ENCODE results near the gene NDUFAF2.
"Not testable (repeated sequence)": the region's sequence is repeated elsewhere in the genome, so short reads cannot be mapped to it uniquely, and the experiment has no call there.

NDUFAF2 gene

GRCh38 chr5:61050292-61050691 is 105.3 kb downstream of the NDUFAF2 start:
- no peak for DNase-seq (ENCODE audit: low read depth, low spot score)

DNA sequence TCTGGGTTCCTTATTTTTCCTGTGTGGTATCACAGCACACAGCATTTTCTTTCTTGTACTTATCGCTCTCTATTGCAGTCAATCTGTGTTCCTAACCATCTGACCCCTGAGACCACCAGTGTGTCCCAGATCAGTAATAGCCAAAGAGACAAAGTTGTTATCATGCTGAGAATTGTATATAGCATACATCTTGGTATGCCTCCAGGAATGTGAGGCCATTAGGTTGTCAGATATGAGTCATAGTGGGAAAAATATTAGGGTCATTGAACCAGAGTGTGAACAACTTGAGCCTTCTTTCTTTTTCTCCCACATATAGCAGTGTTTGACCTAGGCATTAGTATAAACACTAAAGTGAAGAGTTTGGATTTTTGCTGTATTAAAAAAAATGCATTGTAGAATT is 106.3 kb downstream of the NDUFAF2 start:
- DNase-seq (ENCODE audit: low read depth, low spot score), result no peak

DNA sequence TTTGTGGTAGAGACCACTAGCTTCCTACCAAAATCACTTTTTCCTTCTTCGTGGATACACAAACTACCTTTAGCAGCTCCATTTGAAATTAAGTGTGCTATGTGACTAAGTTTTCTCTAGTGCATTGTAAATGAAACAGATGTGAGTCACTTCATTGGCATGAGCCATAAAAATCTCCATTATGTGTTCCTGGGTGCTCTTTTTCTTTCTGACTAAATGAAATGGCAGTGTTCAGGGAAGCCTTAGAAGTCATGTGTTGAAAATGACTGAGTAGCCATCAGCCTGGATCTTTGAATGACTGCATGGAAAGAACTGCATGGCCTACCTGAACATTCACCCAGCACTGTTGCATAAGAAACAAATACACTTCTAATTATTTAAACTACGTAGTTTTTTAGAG is 107.9 kb downstream of the NDUFAF2 start:
- DNase-seq (ENCODE audit: low read depth, low spot score), result no peak

DNA sequence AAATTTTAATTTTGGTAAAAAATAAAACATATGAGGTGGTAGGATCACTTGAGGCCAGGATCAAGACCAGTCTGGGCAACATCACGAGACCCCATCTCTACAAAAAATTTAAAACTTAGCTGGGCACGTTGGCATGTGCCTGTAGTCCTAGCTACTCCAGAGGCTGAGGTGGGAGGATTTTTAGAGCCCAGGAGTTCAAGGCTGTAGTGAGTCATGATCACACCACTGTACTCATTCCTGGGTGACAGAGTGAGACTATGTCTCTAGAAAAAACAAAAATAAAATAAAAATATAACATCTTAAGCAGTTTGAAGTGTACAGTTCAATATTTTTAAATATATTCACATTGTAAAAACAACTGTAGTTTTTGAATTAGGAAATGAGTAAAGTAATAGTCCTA is 108.9 kb downstream of the NDUFAF2 start:
- no peak for DNase-seq (ENCODE audit: low read depth, low spot score)

- no peak for DNase-seq (ENCODE audit: low read depth, low spot score)
These were observed 110.5 kb downstream of the NDUFAF2 start for GRCh38 chr5:61055434-61056006.

GRCh38 chr5:61059499-61059898 is 114.5 kb downstream of the NDUFAF2 start:
- DNase-seq (ENCODE audit: low read depth, low spot score), result no peak

GRCh38 chr5:61069150-61069549 is 124.1 kb downstream of the NDUFAF2 start:
- no peak for DNase-seq (ENCODE audit: low read depth, low spot score)

GRCh38 chr5:61071526-61071925 is 126.5 kb downstream of the NDUFAF2 start:
- DNase-seq (ENCODE audit: low read depth, low spot score), result no peak

- DNase-seq (ENCODE audit: low read depth, low spot score), result no peak
These were observed 131.6 kb downstream of the NDUFAF2 start for GRCh38 chr5:61076626-61077025.

DNA sequence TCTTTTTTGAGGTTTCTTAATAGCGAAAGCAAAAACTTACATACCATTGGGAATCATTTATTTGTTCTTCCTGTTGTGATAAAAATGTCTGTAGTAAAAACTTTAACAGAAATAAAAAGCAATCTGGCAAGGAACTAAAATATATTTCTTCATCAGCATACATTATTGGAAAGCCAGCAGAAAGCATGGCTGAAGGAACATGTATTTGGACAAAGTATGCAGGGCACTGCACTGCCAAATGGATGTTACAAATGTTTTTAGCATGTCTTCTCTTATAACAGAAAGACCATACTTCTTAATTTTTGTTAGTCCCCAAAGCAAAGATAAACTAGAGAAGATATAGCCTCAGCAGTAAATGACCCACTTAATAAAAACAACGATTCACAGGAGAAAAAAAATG is 136.7 kb downstream of the NDUFAF2 start:
- no peak for DNase-seq (ENCODE audit: low read depth, low spot score)

DNA sequence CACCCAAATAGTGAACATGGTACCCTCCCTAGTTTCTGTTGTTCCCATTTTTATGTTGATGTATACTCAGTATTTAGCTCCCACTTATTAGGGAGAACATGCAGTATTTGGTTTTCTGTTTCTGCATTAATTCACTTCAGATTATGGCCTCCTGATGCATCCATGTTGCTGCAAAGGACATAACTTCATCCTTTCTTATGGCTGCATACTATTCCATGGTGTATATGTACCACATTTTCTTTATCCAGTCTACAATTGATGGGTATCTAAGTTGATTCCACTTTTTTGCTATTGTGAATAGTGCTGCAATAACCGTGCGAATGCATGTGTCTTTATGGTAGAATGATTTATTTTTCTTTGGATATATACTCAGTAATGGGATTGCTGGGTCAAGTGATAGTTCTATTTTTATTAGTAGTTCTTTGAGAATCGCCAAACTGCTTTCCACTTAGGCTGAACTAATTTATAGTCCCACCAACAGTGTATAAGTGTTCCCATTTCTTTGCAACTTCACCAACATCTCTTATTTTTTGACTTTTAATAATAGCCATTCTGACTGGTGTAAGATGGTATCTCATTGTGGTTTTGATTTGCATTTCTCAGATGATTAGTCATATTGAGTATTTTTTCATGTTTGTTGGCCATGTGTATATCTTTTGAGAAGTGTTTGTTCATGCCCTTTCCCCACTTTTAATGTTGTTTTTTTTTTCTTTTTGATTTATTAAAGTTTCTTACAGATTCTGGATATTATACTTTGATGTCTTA is 137.7 kb downstream of the NDUFAF2 start:
- no peak for DNase-seq (ENCODE audit: low read depth, low spot score)

GRCh38 chr5:61084658-61085057 is 139.7 kb downstream of the NDUFAF2 start:
- no peak for DNase-seq (ENCODE audit: low read depth, low spot score)

DNA sequence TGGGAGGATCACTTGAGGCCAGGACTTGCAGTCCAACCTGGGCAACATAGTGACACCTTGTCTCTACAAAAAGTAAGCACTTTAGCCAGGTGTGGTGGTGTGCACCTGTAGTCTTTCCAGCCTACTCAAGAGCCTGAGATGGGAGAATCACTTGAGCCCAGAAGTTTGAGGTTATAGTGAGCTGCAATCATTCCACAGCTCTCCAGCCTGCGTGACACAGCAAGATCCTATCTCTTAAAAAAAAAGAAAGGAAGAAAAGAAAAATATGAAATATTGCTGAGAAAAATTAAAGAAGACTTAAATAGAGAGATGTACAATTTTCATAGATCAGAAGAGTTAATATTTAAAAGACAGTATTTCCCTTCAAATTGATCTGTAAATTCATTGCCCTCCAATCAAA is 140.9 kb downstream of the NDUFAF2 start:
- DNase-seq (ENCODE audit: low read depth, low spot score), result no peak

DNA sequence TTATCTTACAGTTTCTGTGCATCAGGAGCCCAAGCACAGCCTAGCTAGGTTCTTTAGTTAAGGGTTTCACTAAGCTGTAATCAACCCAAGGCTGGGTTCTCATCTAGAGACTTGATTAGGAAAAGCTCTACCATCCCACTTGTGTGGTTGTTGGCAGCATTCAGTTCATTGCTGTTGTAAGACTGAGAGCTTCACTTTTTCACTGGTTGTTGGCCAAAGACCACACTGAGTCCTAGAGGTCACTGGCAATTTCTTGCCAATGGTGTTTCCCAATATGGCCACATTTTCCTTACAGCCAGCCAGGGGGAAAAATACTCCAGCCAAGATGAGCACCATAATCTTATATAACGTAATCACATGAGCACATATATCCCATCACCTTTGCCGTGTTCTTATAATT is 142.9 kb downstream of the NDUFAF2 start:
- DNase-seq (ENCODE audit: low read depth, low spot score), result no peak

- DNase-seq (ENCODE audit: low read depth, low spot score), result no peak
These were observed 144.3 kb downstream of the NDUFAF2 start for GRCh38 chr5:61089351-61089750.

- not testable (repeated sequence) for DNase-seq (ENCODE audit: low read depth, low spot score)
These were observed 148.2 kb downstream of the NDUFAF2 start for GRCh38 chr5:61093046-61093771.

- no peak for DNase-seq (ENCODE audit: low read depth, low spot score)
These were observed 152.5 kb downstream of the NDUFAF2 start for GRCh38 chr5:61097465-61097864.

DNA sequence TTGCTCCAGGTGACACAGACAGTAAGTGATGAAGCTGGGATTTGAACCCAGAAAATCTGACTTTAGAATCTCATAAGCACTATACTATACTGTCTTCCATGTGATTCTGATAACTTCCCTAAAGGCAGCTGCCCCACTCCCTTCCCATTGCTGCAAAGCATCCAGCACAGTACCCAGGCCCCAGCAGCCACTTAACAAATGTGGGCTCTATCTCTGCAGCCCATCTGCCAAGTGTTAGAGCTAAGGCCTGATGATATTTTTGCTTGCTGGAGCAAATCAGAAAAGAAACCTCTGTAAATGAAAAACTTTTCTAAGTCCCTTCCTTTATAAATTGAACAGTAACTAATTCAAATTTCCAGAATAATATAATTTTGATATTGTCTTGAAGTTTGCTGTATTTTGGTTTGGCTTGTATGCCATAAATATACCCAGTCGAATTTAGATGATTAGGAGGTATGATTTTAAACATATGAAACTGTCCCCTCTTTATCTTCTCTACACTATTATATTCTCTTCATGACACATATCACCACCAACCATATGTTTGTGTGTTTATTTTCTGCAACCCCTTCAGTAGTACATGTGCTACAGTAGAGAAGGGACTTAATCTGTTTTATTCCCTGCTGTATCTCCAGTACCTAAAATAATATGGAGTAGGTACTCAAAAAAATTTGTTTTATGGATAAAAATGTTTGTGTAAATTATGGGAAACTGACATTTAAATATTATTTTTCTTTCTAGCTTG is 153.4 kb downstream of the NDUFAF2 start:
- DNase-seq (ENCODE audit: low read depth, low spot score), result no peak

DNA sequence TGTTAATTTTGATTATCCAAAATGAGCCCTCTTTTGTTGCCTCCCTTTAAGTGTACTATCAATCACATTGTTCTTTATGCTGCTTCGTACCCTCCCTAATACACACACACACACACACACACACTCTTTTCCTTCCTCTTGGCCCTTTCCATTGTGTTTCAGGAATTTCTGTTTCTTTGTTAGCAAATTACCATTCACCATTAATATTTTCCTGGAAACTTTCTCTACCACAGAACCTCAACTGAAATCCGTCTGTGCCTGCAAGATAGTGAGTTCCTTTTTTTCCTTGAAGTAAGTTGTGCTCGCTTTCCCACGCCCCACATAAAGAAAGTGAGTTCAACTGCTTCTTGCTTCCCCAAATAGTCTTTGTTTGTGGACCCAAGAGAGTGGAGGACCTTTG is 155.4 kb downstream of the NDUFAF2 start:
- DNase-seq (ENCODE audit: low read depth, low spot score), result no peak

DNA sequence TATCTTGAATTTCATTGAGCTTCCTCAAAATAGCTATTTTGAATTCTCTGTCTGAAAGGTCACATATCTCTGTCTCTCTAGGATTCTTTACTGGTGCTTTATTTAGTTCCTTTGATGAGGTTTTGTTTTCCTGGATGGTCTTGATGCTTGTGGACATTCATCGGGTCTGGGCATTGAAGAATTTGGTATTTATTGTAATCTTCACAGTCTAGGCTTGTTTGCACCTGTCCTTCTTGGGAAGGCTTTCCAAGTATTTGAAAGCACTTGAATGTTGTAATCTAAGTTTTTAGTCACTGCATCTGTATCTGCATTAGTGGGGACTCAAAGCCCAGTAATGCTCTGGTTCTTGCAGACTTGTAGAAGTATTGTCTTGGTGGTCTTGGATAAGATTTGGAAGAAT is 169.4 kb downstream of the NDUFAF2 start:
- DNase-seq (ENCODE audit: low read depth, low spot score), result no peak

- DNase-seq (ENCODE audit: low read depth, low spot score), result no peak
These were observed 171.0 kb downstream of the NDUFAF2 start for GRCh38 chr5:61115968-61116367.

GRCh38 chr5:61119066-61119465 is 174.1 kb downstream of the NDUFAF2 start:
- no peak for DNase-seq (ENCODE audit: low read depth, low spot score)

Data from smooth muscle cell of the brain vasculature (primary cell).